GM23338 (cell line): ENCODE data around the gene PIH1D2.

ENCODE experiments used
- CTCF ChIP-seq, 2 experiments: fragments of 200-600 bp in 1 of 2; sonication (generic) in 1 of 2; conservative IDR thresholded peaks; 2 replicates each; pipeline versions ENCODE4 v1.5.1 to v1.6.1; 2016 to 2017; ENCODE audit warnings: antibody characterized with exemption in 2 of 2, low read depth in 2 of 2, mild to moderate bottlenecking in 2 of 2, moderate library complexity in 1 of 2
- TF ChIP-seq, protein P1 (sequence below): IDR thresholded peaks from one replicate; pipeline ENCODE4 v1.6.1; 2018; ENCODE audit warnings: antibody characterized with exemption; ENCODE audit not compliant: unreplicated experiment

GRCh38 chr11:112051768-112052167 is 22.0 kb downstream of the PIH1D2 start:
- TF ChIP-seq CTCF (conservative IDR thresholded peaks at IDR 0.05; ENCODE audit: low read depth in 2 of 2), result no peak
- TF ChIP-seq, protein P1, sequence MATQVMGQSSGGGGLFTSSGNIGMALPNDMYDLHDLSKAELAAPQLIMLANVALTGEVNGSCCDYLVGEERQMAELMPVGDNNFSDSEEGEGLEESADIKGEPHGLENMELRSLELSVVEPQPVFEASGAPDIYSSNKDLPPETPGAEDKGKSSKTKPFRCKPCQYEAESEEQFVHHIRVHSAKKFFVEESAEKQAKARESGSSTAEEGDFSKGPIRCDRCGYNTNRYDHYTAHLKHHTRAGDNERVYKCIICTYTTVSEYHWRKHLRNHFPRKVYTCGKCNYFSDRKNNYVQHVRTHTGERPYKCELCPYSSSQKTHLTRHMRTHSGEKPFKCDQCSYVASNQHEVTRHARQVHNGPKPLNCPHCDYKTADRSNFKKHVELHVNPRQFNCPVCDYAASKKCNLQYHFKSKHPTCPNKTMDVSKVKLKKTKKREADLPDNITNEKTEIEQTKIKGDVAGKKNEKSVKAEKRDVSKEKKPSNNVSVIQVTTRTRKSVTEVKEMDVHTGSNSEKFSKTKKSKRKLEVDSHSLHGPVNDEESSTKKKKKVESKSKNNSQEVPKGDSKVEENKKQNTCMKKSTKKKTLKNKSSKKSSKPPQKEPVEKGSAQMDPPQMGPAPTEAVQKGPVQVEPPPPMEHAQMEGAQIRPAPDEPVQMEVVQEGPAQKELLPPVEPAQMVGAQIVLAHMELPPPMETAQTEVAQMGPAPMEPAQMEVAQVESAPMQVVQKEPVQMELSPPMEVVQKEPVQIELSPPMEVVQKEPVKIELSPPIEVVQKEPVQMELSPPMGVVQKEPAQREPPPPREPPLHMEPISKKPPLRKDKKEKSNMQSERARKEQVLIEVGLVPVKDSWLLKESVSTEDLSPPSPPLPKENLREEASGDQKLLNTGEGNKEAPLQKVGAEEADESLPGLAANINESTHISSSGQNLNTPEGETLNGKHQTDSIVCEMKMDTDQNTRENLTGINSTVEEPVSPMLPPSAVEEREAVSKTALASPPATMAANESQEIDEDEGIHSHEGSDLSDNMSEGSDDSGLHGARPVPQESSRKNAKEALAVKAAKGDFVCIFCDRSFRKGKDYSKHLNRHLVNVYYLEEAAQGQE, result no peak
